Keratinocyte (primary cell): Measurements from ENCODE around the gene ANO10. TPM values are rescaled to one million over a fixed set of nuclear protein-coding genes. Genes with fewer than 3 reads are reported as not detected.

Experiments used
- DNase-seq: peaks from one replicate; pipeline ENCODE4 v3.0.0-alpha.2; 2011; ENCODE audit warnings: low read depth, missing footprints, low spot score
- FAIRE-seq: peaks from 2 replicates; lab custom pipeline; 2011; peaks lifted over from hg19 to GRCh38; lab: Jason Lieb, UNC
- H2AFZ ChIP-seq: 2 replicates; pipeline ENCODE4 v1.6.0; 2012; ENCODE audit warnings: low read length, control low read depth, inconsistent platforms; ENCODE audit not compliant: control insufficient read depth
- H3K27ac ChIP-seq: 2 replicates; pipeline ENCODE4 v1.5.1; 2011; ENCODE audit warnings: low read length; ENCODE audit not compliant: control insufficient read depth, insufficient read depth
- H3K27me3 ChIP-seq: 3 replicates; pipeline ENCODE4 v1.6.0; 2011; ENCODE audit warnings: low read length; ENCODE audit not compliant: control insufficient read depth, insufficient read depth; ENCODE audit errors: extremely low read depth
- H3K36me3 ChIP-seq, 2 experiments: 2 replicates in 1 of 2; 3 replicates in 1 of 2; pipeline ENCODE4 v1.5.1; 2011; ENCODE audit warnings: low read length in 2 of 2, mild to moderate bottlenecking in 1 of 2; ENCODE audit not compliant: control insufficient read depth in 2 of 2, insufficient read depth in 2 of 2; ENCODE audit errors: extremely low read depth in 1 of 2
- H3K4me1 ChIP-seq: 3 replicates; pipeline ENCODE4 v1.5.1; 2011; ENCODE audit warnings: low read length; ENCODE audit not compliant: control insufficient read depth, insufficient read depth; ENCODE audit errors: extremely low read depth
- H3K4me2 ChIP-seq: 3 replicates; pipeline ENCODE4 v1.6.0; 2011; ENCODE audit warnings: low read depth, low read length; ENCODE audit not compliant: control insufficient read depth, insufficient read depth; ENCODE audit errors: extremely low read depth
- H3K4me3 ChIP-seq, 3 experiments: fragments of 200-600 bp in 1 of 3; sonication (generic) in 1 of 3; 2 replicates in 2 of 3; 3 replicates in 1 of 3; pipeline ENCODE4 v1.5.1; 2011 to 2016; ENCODE audit warnings: low read length in 3 of 3, mild to moderate bottlenecking in 3 of 3, control low read depth in 2 of 3, inconsistent platforms in 1 of 3, low read depth in 1 of 3, mixed read lengths in 1 of 3, mixed run types in 1 of 3, moderate library complexity in 1 of 3; ENCODE audit not compliant: control insufficient read depth in 2 of 3, insufficient read depth in 2 of 3; ENCODE audit errors: extremely low read depth in 1 of 3
- H3K79me2 ChIP-seq: 2 replicates; pipeline ENCODE4 v1.6.0; 2012; ENCODE audit warnings: low read length; ENCODE audit not compliant: control insufficient read depth, insufficient read depth
- H3K9ac ChIP-seq: 3 replicates; pipeline ENCODE4 v1.6.0; 2011; ENCODE audit warnings: low read length; ENCODE audit not compliant: control insufficient read depth, insufficient read depth; ENCODE audit errors: extremely low read depth
- H3K9me1 ChIP-seq: 3 replicates; pipeline ENCODE4 v1.6.0; 2011; ENCODE audit warnings: low read length; ENCODE audit not compliant: control insufficient read depth, insufficient read depth; ENCODE audit errors: extremely low read depth
- H3K9me3 ChIP-seq: 2 replicates; pipeline ENCODE4 v1.5.1; 2012; ENCODE audit warnings: low read depth, low read length; ENCODE audit not compliant: control insufficient read depth
- H4K20me1 ChIP-seq: 3 replicates; pipeline ENCODE4 v1.6.0; 2011; ENCODE audit warnings: low read length; ENCODE audit not compliant: control insufficient read depth, insufficient read depth; ENCODE audit errors: extremely low read depth
- CTCF ChIP-seq, 3 experiments: IDR thresholded peaks in 1 of 3; conservative IDR thresholded peaks in 1 of 3; optimal IDR thresholded peaks in 1 of 3; 2 replicates in 2 of 3; 3 replicates in 1 of 3; pipeline versions ENCODE3 to v1.5.1; 2011; ENCODE audit warnings: low read length in 3 of 3, mild to moderate bottlenecking in 3 of 3, moderate library complexity in 2 of 3, control low read depth in 1 of 3, inconsistent platforms in 1 of 3; ENCODE audit not compliant: insufficient read depth in 2 of 3; ENCODE audit errors: extremely low read depth in 1 of 3
- EZH2 ChIP-seq: IDR thresholded peaks from one replicate; pipeline ENCODE4 v1.6.1; 2012; ENCODE audit warnings: inconsistent platforms, mild to moderate bottlenecking, low read length, moderate library complexity
- dilution Hi-C: fragments of 300-500 bp; cut with MboI; formaldehyde crosslinking; loops from one replicate; pipeline ENCODE4 v1.7.0; 2020; ENCODE audit warnings: low sequenced_read_pairs; ENCODE audit not compliant: extremely low pct_ligation_motif_present
- polyA plus RNA-seq, 5 experiments: library from polyadenylated mRNA; depleted of rRNA in 3 of 5; stranded (reverse) in 3 of 5; stranded (forward) in 1 of 5; unstranded in 1 of 5; fragments of >200 nt; gene quantifications; 1 replicate in 1 of 5; 2 replicates in 3 of 5; 3 replicates in 1 of 5; pipeline versions ENCODE4 v1.2.1 to v1.2.3, GENCODE V29; 2011 to 2012; ENCODE audit warnings: missing spikeins in 2 of 5, low read depth in 1 of 5, low replicate concordance in 1 of 5

The ANO10 gene
- polyA plus RNA-seq, 1 donor (not counting 4 experiments of a cell fraction or from before 2014, with no cell fraction given), result 48.8 TPM

DNA sequence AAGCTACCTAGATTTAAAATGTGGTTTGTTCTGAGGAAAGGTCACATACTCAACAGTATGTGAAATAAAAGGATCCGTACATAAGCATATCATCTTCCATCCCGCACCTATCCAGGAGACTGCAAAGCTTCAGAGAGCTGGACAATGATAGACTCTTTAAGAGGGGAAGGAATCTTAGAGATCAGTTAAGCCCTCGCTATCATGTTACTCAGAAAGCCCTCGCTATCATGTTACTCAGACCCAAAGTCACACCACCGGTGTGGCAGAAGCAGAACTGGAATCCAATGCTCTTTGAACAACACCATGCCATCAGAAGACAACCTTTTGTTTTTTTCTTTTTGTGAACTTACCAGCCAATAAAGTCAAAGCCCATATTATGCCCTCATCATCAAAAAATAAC, 5.8 kb downstream of the ANO10 start:
- Histone ChIP-seq H3K27ac (no peak overlapping the region), H3K4me1 (peaks cover 4% of the 10 kb centered on the region), H3K9me1 (no peaks in the 10 kb centered on the region), H4K20me1 (no peaks in the 10 kb centered on the region), H3K36me3 (peaks cover 0 to 4% of the 10 kb centered on the region in 2 experiments), H3K27me3 (no peaks in the 10 kb centered on the region), H3K79me2 (peaks cover 8% of the 10 kb centered on the region), H3K9me3 (no peaks in the 10 kb centered on the region), H3K9ac (no peak overlapping the region), H3K4me3 (no peak overlapping the region), H2AFZ (no peak overlapping the region), H3K4me2 (no peak overlapping the region)
- no peak for TF ChIP-seq CTCF (optimal IDR thresholded peaks at IDR 0.05 in 1 of 3, IDR thresholded peaks at IDR 0.05 in 1 of 3, conservative IDR thresholded peaks at IDR 0.05 in 1 of 3; ENCODE audit: extremely low read depth in 1 of 3, insufficient read depth in 2 of 3, low read length in 3 of 3)
- no peak for TF ChIP-seq EZH2
- FAIRE-seq (no peak), DNase-seq (no peak)
- dilution Hi-C loops, result no loop called here

DNA sequence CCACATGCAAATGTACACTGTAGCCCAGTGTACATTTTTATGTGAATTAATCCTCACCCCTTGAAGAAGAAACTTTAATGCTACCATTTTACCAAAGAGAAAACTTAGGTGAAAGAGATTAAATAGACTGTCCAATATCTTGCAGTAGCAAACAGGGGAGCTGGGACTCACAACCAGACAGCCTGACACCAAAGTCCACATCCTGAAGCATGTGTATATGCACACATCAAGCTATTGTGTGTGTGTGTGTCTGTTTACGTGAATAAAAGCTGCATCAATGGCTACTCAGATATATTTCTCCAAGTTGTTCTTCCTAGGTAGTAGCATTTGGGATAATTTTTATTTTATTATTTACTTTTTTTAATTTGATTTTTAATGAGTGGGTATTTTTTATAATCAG, 6.7 kb downstream of the ANO10 start:
- FAIRE-seq, result no peak
- no peak for TF ChIP-seq EZH2
- Histone ChIP-seq H3K9me1 (no peaks in the 10 kb centered on the region), H3K4me2 (no peak overlapping the region), H2AFZ (no peak overlapping the region), H3K4me3 (no peak overlapping the region), H3K27ac (no peak overlapping the region), H3K9me3 (no peaks in the 10 kb centered on the region), H4K20me1 (no peaks in the 10 kb centered on the region), H3K36me3 (peaks cover 0 to 4% of the 10 kb centered on the region in 2 experiments), H3K9ac (no peak overlapping the region), H3K27me3 (no peaks in the 10 kb centered on the region), H3K79me2 (peaks cover 3% of the 10 kb centered on the region), H3K4me1 (no peaks in the 10 kb centered on the region)
- dilution Hi-C loops, result no loop called here
- no peak for DNase-seq

DNA sequence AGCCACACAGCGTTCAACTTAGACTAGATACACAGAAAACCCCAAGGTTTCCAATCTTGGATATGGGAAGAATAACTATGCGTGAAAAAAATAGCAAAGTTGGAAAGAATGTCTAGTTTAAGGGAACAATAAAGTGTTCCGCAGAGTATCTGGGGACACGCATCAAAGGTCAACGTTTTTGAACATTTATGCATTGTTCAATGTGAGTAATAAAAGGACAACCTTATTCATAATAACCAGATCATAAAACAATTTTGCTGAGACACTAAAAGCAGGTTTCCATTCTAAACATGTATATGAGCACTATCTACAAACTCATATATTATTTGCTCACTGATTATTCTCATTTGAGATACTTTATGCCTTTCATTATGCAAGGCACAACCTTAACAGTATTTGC, 7.8 kb downstream of the ANO10 start:
- no peaks in the 10 kb centered on the region for H3K9me1 ChIP-seq
- peaks cover 0 to 4% of the 10 kb centered on the region in 2 experiments for H3K36me3 ChIP-seq
- no peaks in the 10 kb centered on the region for H3K4me1 ChIP-seq
- no peaks in the 10 kb centered on the region for H4K20me1 ChIP-seq
- H3K4me3 ChIP-seq, result no peak overlapping the region
- TF ChIP-seq EZH2 (no peak), CTCF (optimal IDR thresholded peaks at IDR 0.05 in 1 of 3, IDR thresholded peaks at IDR 0.05 in 1 of 3, conservative IDR thresholded peaks at IDR 0.05 in 1 of 3; ENCODE audit: extremely low read depth in 1 of 3, insufficient read depth in 2 of 3, low read length in 3 of 3) (no peak)
- no peaks in the 10 kb centered on the region for H3K9me3 ChIP-seq
- no peak overlapping the region for H3K9ac ChIP-seq
- H3K79me2 ChIP-seq, result peaks cover 3% of the 10 kb centered on the region
- FAIRE-seq (no peak), DNase-seq (no peak)
- no peak overlapping the region for H3K27ac ChIP-seq
- no peak overlapping the region for H3K4me2 ChIP-seq
- H2AFZ ChIP-seq, result no peak overlapping the region
- H3K27me3 ChIP-seq, result no peaks in the 10 kb centered on the region
- dilution Hi-C loops, result no loop called here
